HG02678 (cell line): ENCODE data around the gene DDX11.
A peak's percentile ranks its signal among the peaks of the same experiment; 100 is the strongest.
"Not testable (repeated sequence)": the region's sequence is repeated elsewhere in the genome, so short reads cannot be mapped to it uniquely, and the experiment has no call there.

ENCODE experiments used
- ATAC-seq: cut with Tn5 transposase; IDR thresholded peaks from one replicate; pipeline ENCODE4 v1.9.1; 2021; ENCODE audit warnings: mild to moderate bottlenecking, moderate library complexity; ENCODE audit not compliant: unreplicated experiment

DDX11 gene

GRCh38 chr12:31098363-31098762 is 24.7 kb downstream of the DDX11 start:
- ATAC-seq = not testable (repeated sequence)

- not testable (repeated sequence) for ATAC-seq
Measured at GRCh38 chr12:31098771-31099170, 25.1 kb downstream of the DDX11 start.

- not testable (repeated sequence) for ATAC-seq
Measured at GRCh38 chr12:31099434-31099833, 25.8 kb downstream of the DDX11 start.

GRCh38 chr12:31100503-31101208 is 27.0 kb downstream of the DDX11 start:
- ATAC-seq = peak; percentile 52

- not testable (repeated sequence) for ATAC-seq
Measured at GRCh38 chr12:31102125-31102524, 28.5 kb downstream of the DDX11 start.

- ATAC-seq = not testable (repeated sequence)
Measured at GRCh38 chr12:31102596-31102995, 28.9 kb downstream of the DDX11 start.

GRCh38 chr12:31103561-31103975 is 29.9 kb downstream of the DDX11 start:
- not testable (repeated sequence) for ATAC-seq

GRCh38 chr12:31104220-31104619 is 30.6 kb downstream of the DDX11 start:
- ATAC-seq = not testable (repeated sequence)

GRCh38 chr12:31104773-31105172 is 31.1 kb downstream of the DDX11 start:
- ATAC-seq = not testable (repeated sequence)

- no peak for ATAC-seq
Measured at GRCh38 chr12:31105668-31106067, 32.0 kb downstream of the DDX11 start.

GRCh38 chr12:31106101-31106803 is 32.6 kb downstream of the DDX11 start:
- no peak for ATAC-seq

- not testable (repeated sequence) for ATAC-seq
Measured at GRCh38 chr12:31109773-31110172, 36.1 kb downstream of the DDX11 start.

GRCh38 chr12:31110263-31110662 is 36.6 kb downstream of the DDX11 start:
- not testable (repeated sequence) for ATAC-seq

- not testable (repeated sequence) for ATAC-seq
Measured at GRCh38 chr12:31115092-31115601, 41.5 kb downstream of the DDX11 start.

- ATAC-seq = peak; percentile 8
Measured at GRCh38 chr12:31116846-31117202, 43.2 kb downstream of the DDX11 start.

- peak; percentile 73 for ATAC-seq
Measured at GRCh38 chr12:31117203-31118011, 43.7 kb downstream of the DDX11 start.

- ATAC-seq = peak; percentile 72
Measured at GRCh38 chr12:31118347-31119191, 44.9 kb downstream of the DDX11 start.

- peak; percentile 9 for ATAC-seq
Measured at GRCh38 chr12:31119192-31119802, 45.6 kb downstream of the DDX11 start.

- no peak for ATAC-seq
Measured at GRCh38 chr12:31119803-31120211, 46.1 kb downstream of the DDX11 start.
